OCI-LY1 (cell line): ENCODE measurements around the gene GSDMA.

ENCODE experiments used
- EZH2 ChIP-seq: fragments of 200-600 bp; sonication (generic), shearing (Covaris generic); IDR thresholded peaks from 2 replicates; pipeline ENCODE4 v1.8.0; 2017; ENCODE audit warnings: borderline replicate concordance, mixed run types, mild to moderate bottlenecking, antibody characterized with exemption, low read length, moderate library complexity, mixed read lengths
- TF ChIP-seq, protein P1 (sequence below): fragments of 200-600 bp; sonication (generic), shearing (Covaris generic); IDR thresholded peaks from 2 replicates; pipeline ENCODE4 v1.5.1; 2017; ENCODE audit warnings: mild to moderate bottlenecking, antibody characterized with exemption, low read length, moderate library complexity, mixed read lengths

DNA sequence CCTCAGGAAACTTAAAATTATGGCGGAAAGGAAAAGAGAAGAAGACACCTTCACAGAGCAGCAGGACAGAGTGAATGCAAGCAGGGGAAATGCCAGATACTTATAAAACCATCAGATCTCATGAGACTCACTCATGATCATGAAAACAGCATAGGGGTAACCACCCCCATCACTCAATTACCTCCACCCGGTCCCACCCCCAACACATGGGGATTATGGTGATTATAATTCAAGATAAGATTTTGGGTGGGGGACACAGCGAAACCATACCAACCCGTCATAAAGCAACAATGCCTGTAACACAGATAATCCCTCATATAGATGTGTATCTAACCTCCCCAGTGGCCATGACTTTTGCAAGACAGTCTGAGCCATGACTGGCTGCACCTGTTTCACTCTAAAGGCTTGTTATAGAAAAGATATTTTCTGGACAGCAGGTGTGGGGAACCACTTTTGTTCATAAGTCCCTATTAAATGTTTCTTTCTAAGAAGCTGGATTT lies 7.0 kb upstream of the GSDMA start:
- TF ChIP-seq, protein P1, sequence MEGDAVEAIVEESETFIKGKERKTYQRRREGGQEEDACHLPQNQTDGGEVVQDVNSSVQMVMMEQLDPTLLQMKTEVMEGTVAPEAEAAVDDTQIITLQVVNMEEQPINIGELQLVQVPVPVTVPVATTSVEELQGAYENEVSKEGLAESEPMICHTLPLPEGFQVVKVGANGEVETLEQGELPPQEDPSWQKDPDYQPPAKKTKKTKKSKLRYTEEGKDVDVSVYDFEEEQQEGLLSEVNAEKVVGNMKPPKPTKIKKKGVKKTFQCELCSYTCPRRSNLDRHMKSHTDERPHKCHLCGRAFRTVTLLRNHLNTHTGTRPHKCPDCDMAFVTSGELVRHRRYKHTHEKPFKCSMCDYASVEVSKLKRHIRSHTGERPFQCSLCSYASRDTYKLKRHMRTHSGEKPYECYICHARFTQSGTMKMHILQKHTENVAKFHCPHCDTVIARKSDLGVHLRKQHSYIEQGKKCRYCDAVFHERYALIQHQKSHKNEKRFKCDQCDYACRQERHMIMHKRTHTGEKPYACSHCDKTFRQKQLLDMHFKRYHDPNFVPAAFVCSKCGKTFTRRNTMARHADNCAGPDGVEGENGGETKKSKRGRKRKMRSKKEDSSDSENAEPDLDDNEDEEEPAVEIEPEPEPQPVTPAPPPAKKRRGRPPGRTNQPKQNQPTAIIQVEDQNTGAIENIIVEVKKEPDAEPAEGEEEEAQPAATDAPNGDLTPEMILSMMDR = no peak
- TF ChIP-seq EZH2 = no peak
